Stimulated activated naive B cell treated with anti-CD40 and anti-IgM and Interleukin-4, amounts not matched to agents 10 μg/mL and 1 μg/mL and 100 μg/mL, for 72 hours (primary cell): ENCODE measurements around the gene IGF1.

Experiments used
- ATAC-seq, 2 donors: fragments of 150-1000 bp; cut with Tn5 transposase; replicated peaks; 2 replicates each; pipeline ENCODE4 v1.10.0; 2021; ENCODE audit warnings: moderate library complexity in 1 of 2
- DNase-seq: peaks from one replicate; pipeline ENCODE4 v3.0.0; 2021
- H3K27ac Mint-ChIP-seq: one replicate; pipeline ENCODE4 v1.8.0; 2022; ENCODE audit warnings: mild to moderate bottlenecking, mixed read lengths
- H3K27me3 Mint-ChIP-seq, 2 donors: one replicate each; pipeline ENCODE4 v1.8.0; 2022; ENCODE audit warnings: mixed read lengths in 2 of 2
- H3K36me3 Mint-ChIP-seq, 2 donors: one replicate each; pipeline ENCODE4 v1.8.0; 2022; ENCODE audit warnings: mixed read lengths in 2 of 2, mild to moderate bottlenecking in 1 of 2
- H3K4me1 Mint-ChIP-seq, 2 donors: one replicate each; pipeline ENCODE4 v1.8.0; 2022; ENCODE audit warnings: mixed read lengths in 2 of 2, mild to moderate bottlenecking in 1 of 2
- H3K4me3 Mint-ChIP-seq, 2 donors: one replicate each; pipeline ENCODE4 v1.8.0; 2022; ENCODE audit warnings: mild to moderate bottlenecking in 2 of 2, mixed read lengths in 2 of 2, moderate library complexity in 1 of 2
- H3K9me3 Mint-ChIP-seq, 2 donors: one replicate each; pipeline ENCODE4 v1.8.0; 2022; ENCODE audit warnings: mixed read lengths in 2 of 2, mild to moderate bottlenecking in 1 of 2

IGF1 gene

GRCh38 chr12:102481705-102482425 lies 1.5 kb upstream of the IGF1 start:
- H3K4me1 Mint-ChIP-seq: peaks cover 0 to 22% of the 10 kb centered on the region in 2 donors
- no peak overlapping the region for H3K4me3 Mint-ChIP-seq
- H3K27ac Mint-ChIP-seq: peak overlapping the region; percentile 38
- DNase-seq: no peak
- no peak for ATAC-seq
- H3K36me3 Mint-ChIP-seq: peaks cover 3 to 6% of the 10 kb centered on the region in 2 donors
- H3K27me3 Mint-ChIP-seq: no peaks in the 10 kb centered on the region
- H3K9me3 Mint-ChIP-seq: peaks cover 0 to 5% of the 10 kb centered on the region in 2 donors

GRCh38 chr12:102479939-102480338 lies 424 bp downstream of the IGF1 start:
- Mint-ChIP-seq H3K9me3 (peaks cover 0 to 5% of the 10 kb centered on the region in 2 donors), H3K4me1 (peaks cover under 1 to 20% of the 10 kb centered on the region in 2 donors), H3K36me3 (peaks cover 5 to 6% of the 10 kb centered on the region in 2 donors), H3K27me3 (peaks cover 6 to 17% of the 10 kb centered on the region in 2 donors), H3K27ac (no peak overlapping the region), H3K4me3 (no peak overlapping the region)
- no peak for ATAC-seq
- no peak for DNase-seq

- DNase-seq: no peak
- H3K4me3 Mint-ChIP-seq: no peak overlapping the region
- H3K36me3 Mint-ChIP-seq: peaks cover 5 to 6% of the 10 kb centered on the region in 2 donors
- peaks cover 9 to 17% of the 10 kb centered on the region in 2 donors for H3K27me3 Mint-ChIP-seq
- H3K9me3 Mint-ChIP-seq: peaks cover 0 to 5% of the 10 kb centered on the region in 2 donors
- peaks cover 7 to 19% of the 10 kb centered on the region in 2 donors for H3K4me1 Mint-ChIP-seq
- ATAC-seq: peak; percentile 25 to 26
- no peak overlapping the region for H3K27ac Mint-ChIP-seq
These were observed 1.1 kb downstream of the IGF1 start for GRCh38 chr12:102479099-102479885.

GRCh38 chr12:102478405-102479098 lies 1.8 kb downstream of the IGF1 start:
- no peak overlapping the region for H3K4me3 Mint-ChIP-seq
- peak; percentile 62 to 73 for ATAC-seq
- DNase-seq: peak; percentile 20
- peaks cover 0 to 5% of the 10 kb centered on the region in 2 donors for H3K9me3 Mint-ChIP-seq
- peaks cover 5 to 6% of the 10 kb centered on the region in 2 donors for H3K36me3 Mint-ChIP-seq
- peaks cover 11 to 17% of the 10 kb centered on the region in 2 donors for H3K27me3 Mint-ChIP-seq
- no peak overlapping the region for H3K27ac Mint-ChIP-seq
- peaks cover 10 to 13% of the 10 kb centered on the region in 2 donors for H3K4me1 Mint-ChIP-seq

GRCh38 chr12:102475355-102475754 lies 5.0 kb downstream of the IGF1 start:
- ATAC-seq: no peak
- no peak for DNase-seq
- peaks cover 5 to 18% of the 10 kb centered on the region in 2 donors for H3K4me1 Mint-ChIP-seq
- no peaks in the 10 kb centered on the region for H3K9me3 Mint-ChIP-seq
- peaks cover 17 to 26% of the 10 kb centered on the region in 2 donors for H3K27me3 Mint-ChIP-seq
- H3K36me3 Mint-ChIP-seq: peaks cover 0 to 1% of the 10 kb centered on the region in 2 donors
- H3K4me3 Mint-ChIP-seq: no peak overlapping the region
- H3K27ac Mint-ChIP-seq: no peak overlapping the region

GRCh38 chr12:102474438-102475064 lies 5.8 kb downstream of the IGF1 start:
- Mint-ChIP-seq H3K4me3 (no peak overlapping the region), H3K36me3 (peaks cover 0 to 1% of the 10 kb centered on the region in 2 donors), H3K9me3 (no peaks in the 10 kb centered on the region), H3K4me1 (peaks cover 5 to 18% of the 10 kb centered on the region in 2 donors), H3K27ac (peak overlapping the region; percentile 14), H3K27me3 (peaks cover 17 to 26% of the 10 kb centered on the region in 2 donors)
- DNase-seq: no peak
- ATAC-seq: peak; percentile 69 to 75

GRCh38 chr12:102472496-102472895 lies 7.9 kb downstream of the IGF1 start:
- Mint-ChIP-seq H3K9me3 (no peaks in the 10 kb centered on the region), H3K27me3 (peaks cover 20 to 34% of the 10 kb centered on the region in 2 donors), H3K4me3 (no peak overlapping the region), H3K36me3 (peaks cover 0 to 1% of the 10 kb centered on the region in 2 donors), H3K27ac (no peak overlapping the region), H3K4me1 (peaks cover 5 to 18% of the 10 kb centered on the region in 2 donors)
- no peak for DNase-seq
- ATAC-seq: no peak

GRCh38 chr12:102471556-102471955 lies 8.8 kb downstream of the IGF1 start:
- Mint-ChIP-seq H3K4me3 (no peak overlapping the region), H3K36me3 (no peaks in the 10 kb centered on the region)

GRCh38 chr12:102470945-102471344 lies 9.4 kb downstream of the IGF1 start:
- no peak overlapping the region for H3K4me3 Mint-ChIP-seq
- no peaks in the 10 kb centered on the region for H3K9me3 Mint-ChIP-seq
- peaks cover 28 to 35% of the 10 kb centered on the region in 2 donors for H3K27me3 Mint-ChIP-seq
- ATAC-seq: no peak
- H3K4me1 Mint-ChIP-seq: peaks cover 5 to 18% of the 10 kb centered on the region in 2 donors
- H3K27ac Mint-ChIP-seq: no peak overlapping the region
- DNase-seq: no peak
- no peaks in the 10 kb centered on the region for H3K36me3 Mint-ChIP-seq

More at GRCh38 chr12:102471556-102471955, 8.8 kb downstream of the IGF1 start:
- Mint-ChIP-seq H3K9me3 (no peaks in the 10 kb centered on the region), H3K27ac (peak overlapping the region; percentile 31), H3K27me3 (peaks cover 23 to 36% of the 10 kb centered on the region in 2 donors), H3K4me1 (peaks cover 5 to 18% of the 10 kb centered on the region in 2 donors)
- ATAC-seq: no peak
- no peak for DNase-seq

- no peak overlapping the region for H3K27ac Mint-ChIP-seq
- H3K36me3 Mint-ChIP-seq: no peaks in the 10 kb centered on the region
- no peaks in the 10 kb centered on the region for H3K9me3 Mint-ChIP-seq
- ATAC-seq: no peak
- H3K4me1 Mint-ChIP-seq: peaks cover 1 to 9% of the 10 kb centered on the region in 2 donors
- H3K27me3 Mint-ChIP-seq: peaks cover 17 to 32% of the 10 kb centered on the region in 2 donors
- DNase-seq: no peak
- H3K4me3 Mint-ChIP-seq: no peak overlapping the region
These were observed 12.0 kb downstream of the IGF1 start for GRCh38 chr12:102468261-102468915.

GRCh38 chr12:102465762-102466560 lies 14.4 kb downstream of the IGF1 start:
- Mint-ChIP-seq H3K4me3 (no peak overlapping the region), H3K27ac (no peak overlapping the region), H3K9me3 (no peaks in the 10 kb centered on the region), H3K4me1 (no peaks in the 10 kb centered on the region), H3K36me3 (no peaks in the 10 kb centered on the region), H3K27me3 (peaks cover 11 to 34% of the 10 kb centered on the region in 2 donors)
- ATAC-seq: no peak
- DNase-seq: no peak

- no peak overlapping the region for H3K4me3 Mint-ChIP-seq
- no peak for DNase-seq
- no peak overlapping the region for H3K27ac Mint-ChIP-seq
- no peaks in the 10 kb centered on the region for H3K36me3 Mint-ChIP-seq
- peaks cover 11 to 33% of the 10 kb centered on the region in 2 donors for H3K27me3 Mint-ChIP-seq
- no peak for ATAC-seq
- H3K9me3 Mint-ChIP-seq: no peaks in the 10 kb centered on the region
- no peaks in the 10 kb centered on the region for H3K4me1 Mint-ChIP-seq
These were observed 16.6 kb downstream of the IGF1 start for GRCh38 chr12:102463659-102464249.
